Measurements from ENCODE around the gene ADAT1.

- TF ChIP-seq CTCF (IDR thresholded peaks at IDR 0.05; ENCODE audit: borderline replicate concordance, extremely low read depth, low read length, poor library complexity, severe bottlenecking) (no peak), EZH2 (IDR thresholded peaks at IDR 0.05; ENCODE audit: borderline replicate concordance, low read depth, low read length, severe bottlenecking) (no peak)
Measured at GRCh38 chr16:75593825-75594820, 29.0 kb downstream of the ADAT1 start.

Data from DND-41 (cell line).